AG04449 (cell line): ENCODE results near the gene SDCCAG8.

Experiments used
- CTCF ChIA-PET: fragments of 350-600 bp; formaldehyde crosslinking; extraction: SDS; loops from one replicate; lab custom pipeline; 2021; ENCODE audit warnings: antibody characterized with exemption; lab: Yijun Ruan, JAX
- POLR2A ChIA-PET: fragments of 400-600, 350-600 bp; formaldehyde crosslinking; extraction: SDS; loops from one replicate; lab custom pipeline; 2020; ENCODE audit warnings: antibody characterized with exemption, inconsistent platforms; lab: Yijun Ruan, JAX
- DNase-seq: peaks from one replicate; pipeline ENCODE4 v3.0.0-alpha.2; 2010; ENCODE audit warnings: low read depth, low spot score
- H3K4me3 ChIP-seq: 2 replicates; pipeline ENCODE4 v1.5.1; 2011; ENCODE audit warnings: low read depth, mild to moderate bottlenecking, control low read depth, low read length
- CTCF ChIP-seq: IDR thresholded peaks from one replicate; pipeline ENCODE4 v1.5.1; 2011; ENCODE audit warnings: mild to moderate bottlenecking, moderate library complexity, low read length, control low read depth, inconsistent platforms; ENCODE audit not compliant: insufficient read depth; ENCODE audit errors: missing control alignments

The SDCCAG8 gene

GRCh38 chr1:243508303-243508713, 252.5 kb downstream of the SDCCAG8 start:
- H3K4me3 ChIP-seq, result no peak overlapping the region
- CTCF ChIA-PET, result interaction anchor here (1.0 kb wide), 1 partner anchor 10 kb away, joined by 3 read pairs; no protein-coding TSS in a partner anchor
- no peak for TF ChIP-seq CTCF
- POLR2A ChIA-PET, result no interaction called here
- no peak for DNase-seq

- DNase-seq, result no peak
- ChIA-PET POLR2A (no interaction called here), CTCF (no interaction called here)
- no peak overlapping the region for H3K4me3 ChIP-seq
- no peak for TF ChIP-seq CTCF
Observed at GRCh38 chr1:243508943-243509342, 253.1 kb downstream of the SDCCAG8 start.

DNA sequence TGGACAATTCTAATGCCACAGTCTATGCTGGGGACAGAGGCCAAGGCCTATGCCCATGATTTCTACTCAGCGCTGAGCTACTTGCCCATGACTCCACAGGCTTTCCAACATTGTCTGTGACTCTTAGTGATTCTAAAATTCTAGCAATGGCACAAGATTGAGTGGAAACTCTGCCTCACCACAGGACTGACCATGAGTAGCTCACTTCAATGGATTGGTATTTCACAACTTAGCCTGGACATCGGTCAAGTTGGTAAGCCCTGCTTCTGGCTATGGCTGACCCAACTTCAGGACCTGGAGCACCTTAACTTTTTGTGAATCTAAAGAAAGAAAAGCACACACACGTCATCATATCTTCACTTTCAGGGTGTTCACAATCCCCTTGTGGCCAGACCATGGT, 255.1 kb downstream of the SDCCAG8 start:
- H3K4me3 ChIP-seq, result no peak overlapping the region
- ChIA-PET POLR2A (no interaction called here), CTCF (interaction anchor here (1.0 kb wide), 1 partner anchor 17 kb away, joined by 3 read pairs; no protein-coding TSS in a partner anchor)
- no peak for DNase-seq
- TF ChIP-seq CTCF, result no peak

DNA sequence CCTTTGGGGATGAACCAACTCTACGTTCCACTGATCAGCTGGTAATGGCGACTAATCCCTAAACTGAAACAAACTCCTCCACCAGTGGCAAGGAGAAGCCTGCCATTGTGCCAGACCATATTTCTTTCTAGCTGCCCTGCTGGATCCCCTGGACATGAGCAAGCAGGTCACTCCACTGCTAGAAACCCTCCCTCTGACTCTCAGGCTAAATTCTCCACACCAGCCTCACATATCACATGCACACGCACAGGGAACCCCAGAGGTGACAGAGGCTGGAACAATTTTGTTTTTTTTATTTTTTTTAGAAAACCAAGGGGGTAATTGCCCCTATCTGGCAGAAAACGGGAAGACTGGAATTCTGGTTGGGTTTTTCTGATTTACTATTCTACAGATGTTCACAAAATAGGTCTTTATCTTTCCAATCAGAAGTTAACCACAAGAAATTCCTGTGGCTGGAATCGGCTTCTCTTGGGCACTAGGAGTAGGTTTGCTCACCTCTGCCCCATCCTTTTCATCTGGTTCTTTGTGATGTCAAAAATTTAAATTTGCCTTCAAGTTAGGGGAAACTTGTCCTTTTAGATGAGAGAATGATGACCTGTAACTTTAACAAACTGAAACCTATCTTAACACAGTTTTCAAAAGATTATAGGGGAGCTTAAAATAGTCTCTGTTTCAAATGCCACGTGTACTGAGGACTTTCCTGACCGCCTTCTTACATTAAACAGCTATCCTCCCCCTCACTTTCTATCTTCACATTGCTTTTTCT, 258.1 kb downstream of the SDCCAG8 start:
- no peak overlapping the region for H3K4me3 ChIP-seq
- no peak for DNase-seq
- ChIA-PET CTCF (no interaction called here), POLR2A (no interaction called here)
- no peak for TF ChIP-seq CTCF

- no peak for TF ChIP-seq CTCF
- H3K4me3 ChIP-seq, result no peak overlapping the region
- ChIA-PET CTCF (no interaction called here), POLR2A (no interaction called here)
- DNase-seq, result no peak
Observed at GRCh38 chr1:243514927-243515326, 259.1 kb downstream of the SDCCAG8 start.

DNA sequence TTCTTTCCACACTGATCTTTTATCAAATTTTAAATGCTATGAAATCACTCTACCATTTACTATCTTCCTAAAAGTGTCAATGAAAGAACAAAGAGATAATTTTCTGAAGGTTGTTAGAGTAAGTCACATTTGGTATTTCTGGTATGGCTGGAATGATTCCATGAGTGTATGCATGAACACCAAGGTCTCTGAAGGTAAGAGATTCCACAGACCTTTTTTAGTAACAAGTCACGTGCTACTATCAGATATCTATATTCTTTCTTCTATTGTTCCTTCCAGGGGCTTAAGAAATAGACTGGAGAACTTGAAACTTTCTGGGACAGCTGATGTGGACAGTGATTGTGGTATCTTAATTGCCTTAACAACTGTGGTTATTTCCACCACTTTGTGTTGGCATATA, 265.0 kb downstream of the SDCCAG8 start:
- no peak for TF ChIP-seq CTCF
- no peak for DNase-seq
- ChIA-PET CTCF (no interaction called here), POLR2A (no interaction called here)
- H3K4me3 ChIP-seq, result no peak overlapping the region
